Neural progenitor cell (in vitro differentiated cells): ENCODE data around the gene SNUPN.

ENCODE experiments used
- CTCF ChIP-seq: fragments of 200-600 bp; sonication (generic); IDR thresholded peaks from 2 replicates; pipeline ENCODE4 v1.5.1; 2017; ENCODE audit warnings: antibody characterized with exemption, mild to moderate bottlenecking
- EZH2 ChIP-seq: fragments of 200-600 bp; sonication (generic); IDR thresholded peaks from 2 replicates; pipeline ENCODE4 v1.6.1; 2017; ENCODE audit warnings: antibody characterized with exemption, mild to moderate bottlenecking, moderate library complexity
- EZH2phosphoT487 ChIP-seq: fragments of 200-600 bp; sonication (generic); IDR thresholded peaks from 2 replicates; pipeline ENCODE4 v1.6.1; 2017; ENCODE audit warnings: antibody characterized with exemption

- TF ChIP-seq CTCF: no peak
- TF ChIP-seq EZH2: no peak
- no peak for TF ChIP-seq EZH2phosphoT487
Observed at GRCh38 chr15:75573648-75574384, 51.7 kb downstream of the SNUPN start.
